GM21526 (cell line): ENCODE measurements around the gene SPEF2.
"Not testable (repeated sequence)": the region's sequence is repeated elsewhere in the genome, so short reads cannot be mapped to it uniquely, and the experiment has no call there.

ENCODE experiments used
- ATAC-seq: cut with Tn5 transposase; IDR thresholded peaks from one replicate; pipeline ENCODE4 v1.9.1; 2021; ENCODE audit warnings: moderate library complexity; ENCODE audit not compliant: unreplicated experiment, low FRiP score

The SPEF2 gene

DNA sequence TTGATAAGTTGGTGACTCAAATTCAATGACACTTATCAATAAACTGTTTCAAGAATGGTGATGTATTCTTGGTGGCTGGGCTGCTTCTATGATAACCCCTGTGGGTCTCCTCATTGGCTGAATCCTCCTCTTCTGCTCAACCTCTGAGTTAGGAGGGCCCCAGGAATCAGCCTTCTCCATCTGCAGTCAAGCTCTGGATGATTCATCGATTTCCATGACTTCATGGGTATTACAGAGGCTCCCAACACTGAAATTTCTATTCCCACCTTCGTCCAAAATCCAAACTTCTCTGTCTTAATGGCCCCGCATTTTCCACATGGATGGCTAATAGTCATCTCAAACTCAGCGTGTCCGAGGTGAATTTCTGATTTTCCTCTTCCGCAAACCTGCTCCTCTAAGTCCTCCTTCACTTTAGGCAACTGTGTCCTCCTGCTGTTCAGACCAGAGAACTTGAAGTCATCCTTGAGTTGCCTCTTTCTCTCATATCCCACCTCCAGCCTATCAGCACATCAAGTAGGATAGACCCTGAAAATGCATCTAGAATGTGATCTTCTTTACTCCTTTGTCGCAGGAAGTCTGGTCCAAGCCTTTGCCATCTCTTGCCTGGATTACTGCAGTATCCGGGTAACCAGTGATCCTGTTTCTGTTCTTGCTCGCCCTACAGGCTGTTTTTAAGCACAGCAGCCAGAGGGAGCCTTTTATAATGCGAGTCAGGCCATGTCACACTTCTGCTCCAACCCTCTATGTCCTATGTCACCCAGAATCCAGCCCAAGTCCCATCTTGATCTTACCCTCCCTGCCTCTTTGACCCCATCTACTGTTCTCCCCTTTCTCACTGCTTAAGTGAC lies 197.7 kb downstream of the SPEF2 start:
- ATAC-seq, result peak; percentile 66

DNA sequence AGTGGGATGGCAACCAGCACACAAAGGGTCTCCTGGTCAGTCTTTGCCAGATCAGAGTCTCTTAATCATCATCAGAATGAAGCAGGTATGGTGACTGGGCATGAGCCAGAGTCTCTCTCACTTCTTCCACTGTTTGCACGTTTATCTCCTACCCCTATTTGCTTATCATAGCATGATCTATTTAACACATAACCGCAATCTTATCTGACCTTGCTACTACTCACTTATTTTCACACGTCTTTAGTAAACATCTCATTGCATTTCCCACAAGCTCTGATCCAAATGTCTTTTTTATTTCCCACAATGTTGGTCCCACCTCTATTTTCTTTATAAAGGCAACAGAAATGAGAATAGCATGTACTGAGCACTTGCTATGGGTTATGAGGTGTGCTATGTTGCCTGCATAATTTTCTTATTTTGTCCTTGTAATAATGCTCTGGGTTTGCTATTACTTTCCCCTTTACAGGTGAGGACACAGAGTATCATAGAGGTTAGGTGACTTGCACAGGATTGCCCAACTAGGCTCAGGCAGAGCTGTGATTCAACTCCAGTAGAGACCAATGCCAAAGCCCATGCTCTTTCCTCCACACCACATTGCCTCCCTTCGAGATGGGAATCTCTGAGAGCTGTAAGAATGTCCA lies 199.3 kb downstream of the SPEF2 start:
- ATAC-seq, result no peak

DNA sequence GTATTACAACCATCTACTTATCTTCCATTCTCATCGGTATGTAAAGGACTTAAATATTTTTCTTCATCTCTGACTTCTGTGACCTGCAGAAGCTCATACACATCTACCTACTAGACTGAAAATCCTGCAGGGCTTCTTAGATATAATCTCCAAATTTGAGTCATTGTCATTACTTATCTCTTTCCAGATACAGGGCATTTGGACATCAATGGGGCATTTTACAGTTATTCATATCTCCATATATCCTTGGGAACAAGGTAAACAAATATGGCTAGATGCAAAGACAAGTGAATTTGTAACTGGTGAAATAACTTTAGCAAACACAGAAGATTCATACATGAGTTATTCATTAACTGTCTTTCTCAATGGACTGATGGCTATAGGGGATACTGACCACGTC lies 201.4 kb downstream of the SPEF2 start:
- no peak for ATAC-seq

DNA sequence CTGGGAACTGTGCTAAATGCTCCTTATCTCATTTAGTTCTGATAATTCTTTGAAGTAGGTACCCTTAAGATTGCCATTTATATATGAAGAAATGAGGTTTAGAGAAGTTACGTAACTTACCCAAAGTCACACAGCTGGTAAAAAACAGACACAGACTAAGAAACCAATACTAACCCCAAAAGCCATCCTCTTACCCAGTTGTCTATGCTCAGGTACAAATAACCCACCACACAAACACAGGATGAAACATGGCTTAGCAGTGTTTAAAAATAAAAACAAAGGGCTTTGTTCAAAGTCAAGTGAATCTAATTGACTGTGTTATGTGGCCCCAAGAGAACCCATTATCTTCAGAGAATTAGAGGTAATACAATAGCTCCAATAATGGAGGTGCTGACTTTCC lies 202.0 kb downstream of the SPEF2 start:
- no peak for ATAC-seq

DNA sequence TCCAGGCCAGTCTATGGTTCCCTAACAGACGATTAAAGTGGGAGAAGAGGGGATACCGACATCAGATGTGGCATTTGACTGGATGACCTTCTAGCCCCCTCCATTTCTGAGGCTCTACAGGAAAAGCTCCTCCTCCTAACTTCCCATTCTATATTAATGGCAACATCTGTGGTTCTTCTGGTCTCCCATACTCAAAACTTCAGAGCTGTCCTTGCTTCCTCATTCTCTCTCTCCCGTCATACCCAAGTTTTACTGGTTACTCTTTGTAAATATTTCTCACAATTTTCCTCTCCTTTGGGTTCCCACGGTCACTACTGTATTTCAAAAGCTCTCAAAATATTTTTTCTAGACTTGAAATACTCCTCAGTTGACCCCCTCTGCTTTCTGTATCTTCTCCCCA lies 203.1 kb downstream of the SPEF2 start:
- ATAC-seq, result no peak

DNA sequence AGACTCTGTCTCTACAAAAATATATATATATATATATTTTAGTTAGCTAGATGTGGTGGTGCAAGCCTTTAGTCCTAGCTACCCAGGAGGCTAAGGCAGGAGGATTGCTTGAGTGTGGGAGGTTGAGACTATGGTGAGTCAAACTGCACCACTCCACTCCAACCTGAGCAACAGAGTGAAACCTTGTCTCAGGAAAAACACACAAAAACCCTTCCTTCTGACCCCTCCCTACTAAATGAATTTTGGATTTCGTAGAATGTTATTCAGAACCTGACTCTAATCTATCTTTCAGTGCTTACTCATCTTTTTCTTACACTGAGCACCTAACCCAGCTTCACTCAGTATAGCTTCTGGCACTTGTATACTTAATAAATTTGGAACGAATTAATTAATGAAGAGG lies 203.8 kb downstream of the SPEF2 start:
- no peak for ATAC-seq

DNA sequence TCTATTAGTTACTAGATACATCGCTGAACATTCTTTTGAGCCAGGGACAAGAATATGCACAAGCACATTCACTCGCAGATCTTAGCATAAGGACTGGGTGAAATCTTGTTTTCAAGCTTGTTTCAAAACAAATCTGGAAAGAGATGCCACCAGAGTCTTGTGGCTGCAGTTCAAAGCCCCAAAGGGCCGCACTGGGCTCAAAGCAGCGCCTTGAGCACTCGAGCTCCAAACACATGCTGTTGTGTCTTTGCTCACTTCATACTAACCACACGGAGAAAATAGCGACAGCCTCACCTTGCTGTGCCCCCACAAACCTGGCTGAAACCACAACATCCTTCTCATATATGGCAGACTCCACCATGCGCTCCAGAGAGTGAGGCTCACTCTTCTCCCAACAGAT lies 204.8 kb downstream of the SPEF2 start:
- ATAC-seq, result no peak

DNA sequence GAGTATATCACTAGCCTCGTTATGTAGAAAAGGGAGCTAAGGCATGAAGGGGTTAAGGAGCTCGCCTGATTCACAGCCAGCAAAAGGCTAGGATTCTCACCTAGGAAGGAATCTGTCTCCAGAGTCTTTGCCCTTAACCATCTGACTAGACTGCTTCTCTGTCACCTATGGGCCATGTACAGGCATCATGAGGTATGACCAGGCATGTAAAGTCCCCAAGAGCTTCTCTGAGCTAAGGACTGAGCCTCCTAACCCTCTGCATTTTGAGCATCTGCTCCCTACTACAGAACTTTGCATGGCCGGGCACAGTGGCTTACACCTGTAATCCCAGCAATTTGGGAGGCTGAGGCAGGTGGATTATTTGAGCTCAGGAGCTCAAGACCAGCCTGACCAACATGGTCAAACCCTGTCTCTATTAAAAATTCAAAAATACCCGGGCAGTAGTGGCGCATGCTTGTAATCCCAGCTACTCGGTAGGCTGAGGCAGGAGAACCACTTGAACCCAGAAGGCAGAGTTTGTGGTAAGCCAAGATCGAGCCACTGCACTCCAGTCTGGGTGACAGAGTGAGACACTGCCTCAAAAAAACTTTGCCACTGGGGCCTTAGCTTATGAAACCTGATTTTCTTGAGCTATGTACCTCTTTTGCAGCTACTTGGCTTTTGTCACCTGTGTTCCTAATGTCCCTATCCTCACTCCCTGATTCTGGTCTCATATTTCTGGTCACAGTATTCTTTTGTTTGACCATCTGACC lies 205.9 kb downstream of the SPEF2 start:
- no peak for ATAC-seq

DNA sequence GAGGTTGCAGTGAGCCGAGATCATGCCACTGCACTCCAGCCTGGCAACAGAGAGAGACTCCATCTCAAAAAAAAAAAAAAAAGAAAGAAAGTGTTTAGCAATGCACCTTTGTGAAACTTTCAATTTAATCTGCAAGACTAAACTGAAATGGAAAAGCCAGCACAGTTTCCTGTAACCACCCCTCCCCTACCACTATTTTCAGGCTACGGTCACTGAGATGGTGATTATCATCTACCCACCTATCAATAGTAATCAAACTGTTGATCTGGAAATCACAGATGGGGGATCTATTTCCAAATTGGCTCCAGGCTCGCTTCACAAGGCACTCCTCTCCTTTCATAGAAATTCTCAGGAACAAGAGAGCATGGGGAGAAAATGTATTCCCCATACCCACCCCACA lies 208.4 kb downstream of the SPEF2 start:
- ATAC-seq, result no peak

DNA sequence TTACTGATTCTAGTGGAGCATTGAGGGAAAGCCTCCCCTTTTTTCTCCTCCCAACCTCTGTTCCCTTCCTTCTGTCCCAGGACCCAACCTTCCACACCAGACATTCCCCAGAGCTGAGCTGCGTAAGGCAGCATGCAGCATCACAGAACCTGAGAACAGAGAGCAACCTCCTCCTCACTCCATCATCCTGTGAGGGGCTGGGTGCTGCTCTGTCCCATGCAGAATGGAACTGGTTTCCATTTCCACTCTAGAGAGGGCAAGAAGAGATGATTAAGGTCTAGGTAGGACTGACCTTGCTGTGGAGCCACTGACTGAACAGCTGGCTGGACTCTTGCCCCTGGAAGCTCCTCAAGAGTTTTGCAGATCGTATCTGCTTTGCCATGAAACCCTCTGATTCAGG lies 208.9 kb downstream of the SPEF2 start:
- no peak for ATAC-seq

DNA sequence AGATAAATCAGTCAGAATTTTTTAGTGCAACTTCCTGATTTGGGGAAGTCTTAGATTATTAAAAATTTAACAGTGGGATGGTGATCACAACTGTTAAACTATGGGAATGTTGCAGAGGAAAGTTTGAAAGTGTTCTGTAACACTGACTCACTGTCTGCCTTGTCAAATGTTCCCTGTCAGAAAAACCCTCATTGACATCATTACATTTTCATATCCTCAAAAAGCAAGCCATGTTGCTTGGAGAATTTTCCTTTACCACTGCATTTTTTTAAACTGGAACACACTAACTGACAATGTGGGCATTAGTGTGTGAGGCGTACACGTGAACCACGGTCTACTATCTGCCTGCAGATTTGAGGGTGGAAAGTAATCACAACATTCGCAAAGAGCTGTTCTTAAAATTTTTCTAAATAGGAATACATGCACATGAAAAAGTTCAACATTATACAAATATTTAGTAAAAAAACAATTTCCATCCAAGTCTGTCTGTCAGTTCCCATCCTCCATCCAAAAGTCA lies 210.5 kb downstream of the SPEF2 start:
- ATAC-seq, result no peak

DNA sequence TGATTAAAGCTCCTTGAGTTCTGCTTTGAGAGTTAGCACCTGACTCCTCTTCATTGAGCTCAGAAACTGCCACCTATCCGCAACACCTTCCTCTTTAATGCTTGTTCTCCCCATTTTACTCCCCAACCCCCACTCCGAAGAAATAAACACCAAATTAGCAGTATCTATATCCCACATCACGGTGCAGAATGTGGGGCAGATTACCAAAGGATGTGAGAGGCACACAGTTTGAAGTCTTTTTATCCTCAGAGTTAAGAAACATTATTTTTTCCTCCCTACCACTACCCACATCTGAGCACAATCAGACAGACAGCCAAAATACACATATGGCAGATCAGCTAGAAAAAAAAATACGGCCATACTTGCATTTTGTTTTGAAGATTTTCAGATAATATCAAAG lies 212.9 kb downstream of the SPEF2 start:
- no peak for ATAC-seq

DNA sequence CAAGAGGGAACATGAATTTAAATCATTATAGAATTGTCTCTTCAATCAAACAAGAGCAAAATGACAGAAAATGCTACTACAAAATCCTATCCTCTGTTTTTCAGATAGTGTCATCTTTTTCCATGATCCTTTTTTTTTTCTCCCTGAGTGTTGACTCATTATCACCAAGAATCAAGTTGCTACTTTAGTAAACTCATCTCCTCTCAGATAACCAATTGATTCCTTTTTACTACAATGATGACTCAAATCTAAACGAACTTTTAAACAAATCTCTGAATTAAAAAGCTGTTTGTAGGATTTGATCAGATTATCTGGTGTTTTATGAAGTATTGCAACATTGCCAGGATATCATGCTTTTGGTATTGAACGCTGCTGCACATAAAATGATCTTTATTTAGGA lies 215.1 kb downstream of the SPEF2 start:
- no peak for ATAC-seq

DNA sequence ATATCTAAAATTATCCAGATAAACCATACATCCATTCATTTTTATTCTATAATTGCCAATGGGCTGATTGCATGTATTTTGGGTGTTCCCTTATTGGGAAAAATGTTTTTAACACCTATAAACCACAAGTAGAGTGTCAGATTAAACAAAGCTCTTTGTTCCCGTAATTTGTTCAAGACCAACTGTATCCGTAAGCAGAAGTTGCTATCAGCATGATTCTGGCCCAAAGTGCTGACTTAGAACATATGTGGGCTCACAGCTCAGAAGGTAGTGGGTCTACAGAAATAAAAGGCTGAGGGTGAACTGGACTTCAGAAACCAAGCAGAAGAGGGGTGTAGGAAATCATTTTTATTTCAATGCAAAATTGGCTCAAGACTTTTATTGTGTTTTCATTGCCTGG lies 215.6 kb downstream of the SPEF2 start:
- ATAC-seq, result no peak

DNA sequence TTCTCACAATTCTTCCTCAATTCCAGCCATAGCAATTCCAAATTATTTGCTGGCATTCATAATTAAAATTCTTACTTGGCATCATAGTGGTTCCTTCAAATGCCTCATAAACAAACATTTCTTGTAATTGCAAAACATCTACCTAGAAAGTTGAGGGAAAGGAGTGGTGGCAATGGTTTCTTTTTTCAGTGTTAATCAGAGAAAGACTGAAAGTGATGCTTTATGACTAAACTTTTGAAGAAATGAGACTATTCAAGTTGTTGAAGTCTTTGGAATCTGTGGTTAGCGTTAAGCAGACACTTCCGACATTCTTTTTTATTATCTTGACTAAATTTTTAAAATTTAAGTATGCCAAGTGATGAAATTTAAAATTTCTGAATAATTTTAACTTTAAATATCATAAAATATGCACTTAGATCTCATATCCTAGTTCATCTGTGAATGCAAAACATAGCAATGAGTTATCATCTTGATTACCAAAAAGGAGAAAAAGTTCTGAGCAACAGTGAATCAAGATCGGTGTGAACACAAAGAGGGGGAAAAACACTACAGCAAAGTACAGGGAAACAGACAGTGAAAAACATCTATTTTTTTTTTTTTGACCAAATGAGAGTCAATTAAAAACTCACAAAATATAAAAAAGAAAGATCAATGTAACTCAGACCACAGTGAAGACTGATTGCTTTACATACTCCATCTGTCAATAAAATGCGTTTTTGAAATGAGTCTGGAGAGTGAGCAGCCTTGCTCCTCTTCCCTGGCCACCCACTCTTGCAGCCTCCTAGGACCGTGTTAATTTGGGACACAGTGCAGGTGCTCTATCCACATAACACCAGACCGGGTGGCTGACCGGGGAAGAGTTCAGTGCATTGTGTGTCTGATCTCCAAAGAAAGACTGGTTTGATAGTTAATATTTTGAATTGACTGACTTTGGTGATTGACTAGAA lies 218.4 kb downstream of the SPEF2 start:
- ATAC-seq, result no peak

DNA sequence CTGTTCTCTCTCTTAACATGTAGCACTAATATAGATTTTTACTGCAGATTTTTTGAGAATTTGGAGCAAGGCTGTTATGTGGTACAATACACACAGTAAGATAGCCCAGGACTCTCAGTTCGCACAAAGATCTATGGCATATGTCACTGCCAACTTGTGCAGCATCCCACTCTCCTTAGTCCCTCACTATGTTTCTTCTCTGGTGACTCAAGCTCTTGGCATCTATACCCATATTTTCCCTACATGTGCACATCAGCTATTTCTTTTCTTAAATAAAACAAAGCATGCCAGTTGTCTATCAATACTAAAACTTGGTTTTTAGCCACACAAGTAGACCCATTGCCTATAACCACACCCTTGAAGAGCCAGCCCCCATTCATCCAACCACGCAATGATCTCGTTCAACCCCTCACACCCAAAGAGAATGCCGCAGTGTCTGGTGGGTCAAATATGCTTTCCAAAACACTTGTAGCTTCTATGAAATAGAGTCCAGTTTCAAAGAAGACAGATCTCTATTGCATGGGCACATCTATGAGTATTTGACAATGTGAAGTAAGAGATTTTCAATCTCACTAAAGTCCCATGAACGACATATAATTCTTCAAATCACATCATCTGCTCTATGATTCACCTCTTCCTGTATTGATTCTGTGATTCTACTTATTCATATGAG lies 220.8 kb downstream of the SPEF2 start:
- no peak for ATAC-seq

DNA sequence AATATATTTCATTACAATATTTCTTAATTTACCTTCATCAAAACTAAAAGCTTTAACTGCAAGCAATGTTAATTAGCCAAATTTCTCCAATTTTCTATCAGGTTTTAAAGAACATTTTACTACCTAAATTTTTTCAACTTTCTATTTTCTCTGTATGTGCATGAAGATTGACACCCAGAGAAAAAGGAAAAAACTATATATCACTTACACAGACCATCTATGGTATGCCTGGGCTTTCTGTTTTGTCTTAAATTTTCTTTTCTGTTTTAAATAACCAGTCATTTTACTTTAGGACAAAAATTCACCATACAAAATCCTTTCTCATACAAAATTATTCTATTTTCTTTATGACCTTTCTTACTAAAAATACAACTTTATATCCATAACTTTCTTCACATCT lies 225.2 kb downstream of the SPEF2 start:
- no peak for ATAC-seq

DNA sequence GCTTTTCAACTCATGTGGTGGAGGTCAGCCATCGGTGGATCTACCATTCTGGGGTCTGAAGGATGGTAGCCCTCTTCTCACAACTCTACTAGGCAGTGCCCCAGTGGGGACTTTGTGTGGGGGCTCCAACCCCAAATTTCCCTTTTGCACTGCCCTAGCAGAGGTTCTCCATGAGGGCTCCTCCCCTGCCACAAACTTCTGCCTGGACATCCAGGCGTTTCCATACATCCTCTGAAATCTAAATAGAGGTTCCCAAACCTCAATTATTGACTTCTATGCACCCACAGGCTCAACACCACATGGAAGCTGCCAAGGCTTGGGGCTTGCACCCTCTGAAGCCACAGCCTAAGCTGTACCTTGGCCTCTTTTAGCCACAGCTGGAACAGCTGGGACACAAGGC lies 227.8 kb downstream of the SPEF2 start:
- not testable (repeated sequence) for ATAC-seq

DNA sequence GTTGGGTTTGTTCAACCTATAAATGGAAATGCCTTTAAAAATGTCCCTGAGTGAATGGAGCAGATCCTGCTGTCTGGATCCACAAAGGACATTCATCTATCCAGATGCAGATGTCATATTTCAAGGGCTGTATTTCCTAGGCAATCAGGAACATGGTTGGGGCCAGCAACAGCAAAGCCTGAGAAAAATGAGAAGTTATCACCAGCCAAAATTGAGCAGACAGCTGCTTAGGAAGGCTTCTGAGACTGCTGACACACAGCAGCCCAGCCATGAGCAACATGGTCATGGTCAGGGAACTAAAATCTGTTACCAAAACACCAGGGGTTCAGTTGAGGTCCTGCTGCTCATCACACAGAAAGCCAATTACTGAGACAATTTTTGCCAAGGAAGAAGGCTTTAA lies 229.8 kb downstream of the SPEF2 start:
- ATAC-seq, result no peak

DNA sequence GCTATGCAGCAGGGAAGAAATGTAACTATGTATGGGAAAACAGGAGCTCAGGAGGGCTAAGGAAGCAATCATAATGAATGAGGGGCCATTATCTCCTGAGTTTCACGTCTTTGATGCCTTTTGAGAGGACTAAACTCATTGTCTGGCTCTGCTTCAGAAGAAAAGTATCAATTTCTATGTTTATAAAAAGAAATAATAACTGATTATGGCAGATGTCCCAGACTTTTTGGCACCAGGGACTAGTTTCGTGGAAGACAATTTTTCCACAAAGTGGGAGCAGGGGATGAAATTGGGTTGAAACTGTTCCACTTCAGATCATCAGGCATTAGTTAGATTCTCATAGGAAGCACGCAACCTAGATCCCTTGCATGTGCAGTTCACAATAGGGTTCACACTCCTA lies 230.3 kb downstream of the SPEF2 start:
- no peak for ATAC-seq
